Measurements from ENCODE around the gene PALM3.

DNA sequence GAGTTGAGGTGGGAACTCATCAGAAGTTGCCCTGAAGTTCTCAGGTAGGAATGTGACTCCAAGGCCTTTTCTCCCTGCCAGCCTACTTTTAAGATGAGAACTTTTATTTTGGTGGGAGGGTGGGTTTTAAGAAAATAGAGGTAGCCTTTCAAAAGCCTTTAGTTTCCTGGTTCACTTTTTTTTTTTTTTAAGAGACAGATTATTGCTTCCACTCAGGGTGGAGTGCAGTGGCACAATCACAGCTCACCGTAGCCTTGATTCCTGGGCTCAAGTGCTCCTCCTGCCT is 20.7 kb upstream of the PALM3 start:
- TF ChIP-seq CTCF (conservative IDR thresholded peaks at IDR 0.05) (no peak), ZFX (IDR thresholded peaks at IDR 0.05) (no peak)

Data from C4-2B (cell line).